A673 (cell line): Measurements from ENCODE around the gene GRAMD1A. TPM values are rescaled to one million over a fixed set of nuclear protein-coding genes. Genes with fewer than 3 reads are reported as not detected.
A peak's percentile ranks its signal among the peaks of the same experiment; 100 is the strongest.

ENCODE experiments used
- BruUV-seq: library from RNA; stranded (reverse); fragments of 400-500 nt; replicated peaks from 2 replicates; lab custom pipeline; 2021; lab: Mats Ljungman, UMichigan
- CTCF ChIA-PET: fragments of 300-600 bp; sonication (Branson Sonifier 250); formaldehyde crosslinking; loops from one replicate; lab custom pipeline; 2022; ENCODE audit warnings: antibody characterized with exemption; lab: Charles Lee
- POLR2A ChIA-PET: fragments of 300-600 bp; sonication (Branson Sonifier 250); formaldehyde crosslinking; loops from one replicate; lab custom pipeline; 2022; ENCODE audit warnings: antibody characterized with exemption; ENCODE audit not compliant: low non-redundant PET; lab: Charles Lee
- DNase-seq: peaks from one replicate; pipeline ENCODE4 v3.0.0-alpha.2; 2015; ENCODE audit warnings: low spot score
- H3K27ac ChIP-seq: fragments of 200-600 bp; sonication (generic); 2 replicates; pipeline ENCODE4 v1.5.1; 2016; ENCODE audit warnings: mixed run types, low read depth, mild to moderate bottlenecking, mixed read lengths, antibody characterized with exemption, low read length; ENCODE audit not compliant: poor library complexity, severe bottlenecking
- H3K27me3 ChIP-seq: fragments of 200-600 bp; sonication (generic); replicated peaks from 2 replicates; pipeline ENCODE4 v1.6.1; 2017; ENCODE audit warnings: mixed run types, low read depth, mild to moderate bottlenecking, mixed read lengths, antibody characterized with exemption, low read length; ENCODE audit not compliant: insufficient read depth, poor library complexity
- H3K36me3 ChIP-seq: fragments of 200-600 bp; sonication (generic); 2 replicates; pipeline ENCODE4 v1.6.1; 2016; ENCODE audit warnings: mixed run types, mild to moderate bottlenecking, mixed read lengths, antibody characterized with exemption, low read length; ENCODE audit not compliant: insufficient read depth, poor library complexity, severe bottlenecking
- H3K4me1 ChIP-seq: fragments of 200-600 bp; sonication (generic); 2 replicates; pipeline ENCODE4 v1.6.1; 2017; ENCODE audit warnings: mixed run types, mild to moderate bottlenecking, mixed read lengths, antibody characterized with exemption, low read length; ENCODE audit not compliant: insufficient read depth, poor library complexity, severe bottlenecking
- H3K4me3 ChIP-seq: fragments of 200-600 bp; sonication (generic); 2 replicates; pipeline ENCODE4 v1.5.1; 2016; ENCODE audit warnings: low read depth, mixed run types, mild to moderate bottlenecking, mixed read lengths, low read length; ENCODE audit not compliant: poor library complexity, severe bottlenecking
- H3K9me3 ChIP-seq: fragments of 200-600 bp; sonication (generic); 2 replicates; pipeline ENCODE4 v1.6.1; 2016; ENCODE audit warnings: mixed run types, low read depth, mild to moderate bottlenecking, mixed read lengths, antibody characterized with exemption, low read length; ENCODE audit not compliant: poor library complexity, severe bottlenecking
- EZH2 ChIP-seq: fragments of 200-600 bp; sonication (generic); IDR thresholded peaks from 2 replicates; pipeline ENCODE4 v1.6.1; 2017; ENCODE audit warnings: borderline replicate concordance, low read depth, mild to moderate bottlenecking, mixed read lengths, antibody characterized with exemption, low read length; ENCODE audit not compliant: poor library complexity, severe bottlenecking
- intact Hi-C: fragments of 100-400 bp; cut with micrococcal nuclease; formaldehyde crosslinking; loops from one replicate; pipeline ENCODE4 v1.10.0; 2022; ENCODE audit not compliant: unreplicated experiment
- total RNA-seq: library from RNA; stranded (reverse); gene quantifications from 2 replicates; pipeline ENCODE4 v1.2.3, GENCODE V29; 2021
- TF ChIP-seq, protein P1 (sequence below): fragments of 300-800, 200-600 bp; sonication (generic); conservative IDR thresholded peaks from 2 replicates; pipeline ENCODE4 v1.5.1; 2017; ENCODE audit warnings: low read depth, mild to moderate bottlenecking, antibody characterized with exemption, low read length, moderate library complexity, mixed read lengths

GRAMD1A gene
- total RNA-seq, 1 experiment from 2014 or later, result 87.3 TPM

DNA sequence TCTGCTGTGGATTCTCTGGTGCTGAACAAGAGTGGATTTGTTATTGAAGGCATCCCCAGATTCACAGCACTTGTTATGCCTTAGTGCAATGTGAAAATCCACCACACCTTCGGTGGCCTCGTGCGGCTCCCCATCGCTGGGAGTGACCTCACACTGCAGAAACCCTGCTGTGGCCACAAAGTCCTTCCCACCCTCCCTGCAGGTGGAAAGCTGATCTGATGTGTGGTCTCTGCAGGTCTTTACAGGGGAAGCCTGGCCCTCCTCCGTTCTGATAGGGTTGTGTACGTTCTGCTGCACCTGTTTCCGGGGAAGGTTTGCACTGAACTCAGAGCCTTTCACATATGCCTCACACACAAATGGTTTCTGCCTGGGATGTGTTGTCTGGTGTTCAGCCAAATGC, 41.1 kb upstream of the GRAMD1A start:
- TF ChIP-seq EZH2, result no peak
- CTCF ChIA-PET, result no interaction called here
- H3K4me3 ChIP-seq, result no peak overlapping the region
- H3K36me3 ChIP-seq, result peaks cover 62% of the 10 kb centered on the region
- peaks cover 72% of the 10 kb centered on the region for H3K9me3 ChIP-seq
- BruUV-seq, result no TSS peak
- H3K27me3 ChIP-seq, result no peaks in the 10 kb centered on the region
- intact Hi-C loops, result no loop called here
- POLR2A ChIA-PET, result no interaction called here
- peaks cover 6% of the 10 kb centered on the region for H3K4me1 ChIP-seq
- H3K27ac ChIP-seq, result no peak overlapping the region
- no peak for DNase-seq

DNA sequence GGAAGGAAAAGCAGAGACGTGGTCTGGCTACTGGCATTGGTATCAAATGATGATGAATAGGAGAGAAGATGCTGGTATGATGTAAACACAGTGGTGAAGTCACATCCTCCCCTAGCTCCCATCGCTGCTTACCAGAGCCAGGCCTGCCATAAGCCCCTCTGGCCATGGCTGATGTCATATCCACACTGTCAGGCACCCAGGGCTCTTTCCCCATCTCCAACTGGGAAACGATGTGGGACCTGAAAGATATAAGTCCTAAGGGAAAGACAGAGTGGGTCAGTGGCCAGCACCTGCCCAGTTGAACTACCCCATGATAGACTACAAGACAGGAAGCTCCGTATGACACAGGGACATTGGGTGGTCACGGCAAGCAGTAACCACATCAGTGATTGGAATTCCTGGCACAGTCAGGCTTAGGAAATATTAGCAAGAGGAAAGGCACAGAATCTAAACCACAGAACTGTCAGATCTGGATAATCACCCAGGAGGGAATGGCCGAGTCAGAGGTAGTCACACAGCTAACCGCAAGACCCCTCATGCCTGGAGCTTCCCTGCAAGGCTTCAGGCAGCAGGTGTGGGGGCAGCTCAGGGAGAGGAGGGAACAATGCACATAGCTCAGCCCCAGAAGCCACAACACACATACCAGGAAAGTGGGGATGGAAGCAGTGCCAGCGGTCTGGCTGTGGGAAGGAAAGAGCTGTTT, 39.9 kb upstream of the GRAMD1A start:
- Histone ChIP-seq H3K4me3 (no peak overlapping the region), H3K27me3 (no peaks in the 10 kb centered on the region), H3K27ac (no peak overlapping the region), H3K9me3 (peaks cover 67% of the 10 kb centered on the region), H3K36me3 (peaks cover 62% of the 10 kb centered on the region), H3K4me1 (peaks cover 6% of the 10 kb centered on the region)
- BruUV-seq, result no TSS peak
- intact Hi-C loops, result no loop called here
- CTCF ChIA-PET, result no interaction called here
- DNase-seq, result no peak
- TF ChIP-seq, protein P1, sequence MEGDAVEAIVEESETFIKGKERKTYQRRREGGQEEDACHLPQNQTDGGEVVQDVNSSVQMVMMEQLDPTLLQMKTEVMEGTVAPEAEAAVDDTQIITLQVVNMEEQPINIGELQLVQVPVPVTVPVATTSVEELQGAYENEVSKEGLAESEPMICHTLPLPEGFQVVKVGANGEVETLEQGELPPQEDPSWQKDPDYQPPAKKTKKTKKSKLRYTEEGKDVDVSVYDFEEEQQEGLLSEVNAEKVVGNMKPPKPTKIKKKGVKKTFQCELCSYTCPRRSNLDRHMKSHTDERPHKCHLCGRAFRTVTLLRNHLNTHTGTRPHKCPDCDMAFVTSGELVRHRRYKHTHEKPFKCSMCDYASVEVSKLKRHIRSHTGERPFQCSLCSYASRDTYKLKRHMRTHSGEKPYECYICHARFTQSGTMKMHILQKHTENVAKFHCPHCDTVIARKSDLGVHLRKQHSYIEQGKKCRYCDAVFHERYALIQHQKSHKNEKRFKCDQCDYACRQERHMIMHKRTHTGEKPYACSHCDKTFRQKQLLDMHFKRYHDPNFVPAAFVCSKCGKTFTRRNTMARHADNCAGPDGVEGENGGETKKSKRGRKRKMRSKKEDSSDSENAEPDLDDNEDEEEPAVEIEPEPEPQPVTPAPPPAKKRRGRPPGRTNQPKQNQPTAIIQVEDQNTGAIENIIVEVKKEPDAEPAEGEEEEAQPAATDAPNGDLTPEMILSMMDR, result no peak
- no peak for TF ChIP-seq EZH2
- POLR2A ChIA-PET, result no interaction called here

DNA sequence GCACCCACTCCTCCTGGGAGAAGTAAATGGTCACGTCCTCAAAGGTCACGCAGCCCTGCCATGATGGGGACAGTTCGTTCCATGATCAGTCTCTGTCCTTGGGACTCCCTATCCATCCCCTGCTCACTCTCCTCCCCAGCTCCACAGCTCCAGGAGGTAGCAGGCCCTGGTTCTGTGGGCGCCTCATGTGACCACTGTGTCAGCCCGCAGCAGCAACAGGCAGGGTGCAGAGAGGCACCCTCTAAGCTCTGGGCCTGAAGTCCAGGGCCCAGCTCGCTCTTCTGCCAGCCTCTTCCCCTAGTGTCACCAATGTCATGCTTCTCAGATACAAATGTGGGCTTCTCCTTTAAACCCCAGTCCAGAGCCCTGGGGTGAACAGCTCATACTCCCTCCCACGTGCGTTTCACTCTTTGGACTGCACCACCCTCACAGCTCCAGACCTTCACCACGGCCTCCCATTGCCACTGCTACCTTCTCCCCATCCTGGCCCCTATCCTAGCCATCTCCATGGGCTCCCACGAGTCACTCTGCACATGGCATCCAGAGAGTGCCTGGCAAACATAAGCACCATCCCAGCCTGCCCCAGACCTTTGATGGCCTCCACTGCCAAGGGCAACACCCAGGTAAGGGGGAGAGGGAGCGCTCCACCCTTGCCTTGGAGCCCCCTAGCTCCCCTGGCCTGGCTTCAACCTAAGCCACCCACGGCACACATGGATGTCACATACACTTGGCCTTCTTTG, 39.0 kb upstream of the GRAMD1A start:
- peaks cover 54% of the 10 kb centered on the region for H3K36me3 ChIP-seq
- CTCF ChIA-PET, result no interaction called here
- intact Hi-C loops, result no loop called here
- H3K4me3 ChIP-seq, result no peak overlapping the region
- DNase-seq, result no peak
- TF ChIP-seq, protein P1, result no peak
- TF ChIP-seq EZH2, result no peak
- POLR2A ChIA-PET, result no interaction called here
- no TSS peak for BruUV-seq
- peak overlapping the region; percentile 80 for H3K27ac ChIP-seq
- peaks cover 6% of the 10 kb centered on the region for H3K4me1 ChIP-seq
- H3K9me3 ChIP-seq, result peaks cover 60% of the 10 kb centered on the region
- H3K27me3 ChIP-seq, result no peaks in the 10 kb centered on the region
